Measurements from ENCODE around the gene SYP. TPM values are rescaled to one million over a fixed set of nuclear protein-coding genes. Genes with fewer than 3 reads are reported as not detected.
"Not testable (repeated sequence)": the region's sequence is repeated elsewhere in the genome, so short reads cannot be mapped to it uniquely, and the experiment has no call there.

Gene SYP
- total RNA-seq, 1 donor from 2014 or later, result 0.18 TPM

- no peak for DNase-seq (ENCODE audit: extremely low read depth, low read depth, low spot score)
Observed at GRCh38 chrX:49172280-49172780, 27.7 kb downstream of the SYP start.

- no peak for DNase-seq (ENCODE audit: extremely low read depth, low read depth, low spot score)
Observed at GRCh38 chrX:49171752-49172279, 28.2 kb downstream of the SYP start, which contains the start of gene PLP2. Gene PLP2 (plus strand): TSS chrX:49171898. CDS start chrX:49172001, 103 bp downstream.

GRCh38 chrX:49167740-49168108 lies 32.3 kb downstream of the SYP start:
- DNase-seq (ENCODE audit: extremely low read depth, low read depth, low spot score), result no peak

GRCh38 chrX:49166914-49167739 lies 32.9 kb downstream of the SYP start:
- no peak for DNase-seq (ENCODE audit: extremely low read depth, low read depth, low spot score)

- DNase-seq (ENCODE audit: extremely low read depth, low read depth, low spot score), result no peak
Observed at GRCh38 chrX:49165901-49166881, 33.8 kb downstream of the SYP start.

GRCh38 chrX:49164589-49165360 lies 35.2 kb downstream of the SYP start:
- DNase-seq (ENCODE audit: extremely low read depth, low read depth, low spot score), result no peak

GRCh38 chrX:49163555-49164419 lies 36.2 kb downstream of the SYP start:
- no peak for DNase-seq (ENCODE audit: extremely low read depth, low read depth, low spot score)

- no peak for DNase-seq (ENCODE audit: extremely low read depth, low read depth, low spot score)
Observed at GRCh38 chrX:49162620-49163019, 37.4 kb downstream of the SYP start, which contains the start of gene MAGIX. Gene MAGIX (plus strand): TSS chrX:49162758. CDS start chrX:49162890, 132 bp downstream.

GRCh38 chrX:49161632-49162031 lies 38.4 kb downstream of the SYP start:
- DNase-seq (ENCODE audit: extremely low read depth, low read depth, low spot score), result no peak

GRCh38 chrX:49160908-49161307 lies 39.1 kb downstream of the SYP start:
- no peak for DNase-seq (ENCODE audit: extremely low read depth, low read depth, low spot score)

GRCh38 chrX:49157194-49157593 lies 42.8 kb downstream of the SYP start:
- DNase-seq (ENCODE audit: extremely low read depth, low read depth, low spot score), result no peak

GRCh38 chrX:49155900-49156837 lies 43.8 kb downstream of the SYP start:
- no peak for DNase-seq (ENCODE audit: extremely low read depth, low read depth, low spot score)

- no peak for DNase-seq (ENCODE audit: extremely low read depth, low read depth, low spot score)
Observed at GRCh38 chrX:49155243-49155899, 44.6 kb downstream of the SYP start.

- no peak for DNase-seq (ENCODE audit: extremely low read depth, low read depth, low spot score)
Observed at GRCh38 chrX:49153467-49153866, 46.5 kb downstream of the SYP start.

GRCh38 chrX:49149291-49149690 lies 50.7 kb downstream of the SYP start:
- not testable (repeated sequence) for DNase-seq (ENCODE audit: extremely low read depth, low read depth, low spot score)

- not testable (repeated sequence) for DNase-seq (ENCODE audit: extremely low read depth, low read depth, low spot score)
Observed at GRCh38 chrX:49148390-49149100, 51.4 kb downstream of the SYP start.

GRCh38 chrX:49147936-49148335 lies 52.1 kb downstream of the SYP start:
- DNase-seq (ENCODE audit: extremely low read depth, low read depth, low spot score), result no peak
